ENCODE measurements around the gene CDH19. TPM values are rescaled to one million over a fixed set of nuclear protein-coding genes. Genes with fewer than 3 reads are reported as not detected.

The CDH19 gene, protein sequence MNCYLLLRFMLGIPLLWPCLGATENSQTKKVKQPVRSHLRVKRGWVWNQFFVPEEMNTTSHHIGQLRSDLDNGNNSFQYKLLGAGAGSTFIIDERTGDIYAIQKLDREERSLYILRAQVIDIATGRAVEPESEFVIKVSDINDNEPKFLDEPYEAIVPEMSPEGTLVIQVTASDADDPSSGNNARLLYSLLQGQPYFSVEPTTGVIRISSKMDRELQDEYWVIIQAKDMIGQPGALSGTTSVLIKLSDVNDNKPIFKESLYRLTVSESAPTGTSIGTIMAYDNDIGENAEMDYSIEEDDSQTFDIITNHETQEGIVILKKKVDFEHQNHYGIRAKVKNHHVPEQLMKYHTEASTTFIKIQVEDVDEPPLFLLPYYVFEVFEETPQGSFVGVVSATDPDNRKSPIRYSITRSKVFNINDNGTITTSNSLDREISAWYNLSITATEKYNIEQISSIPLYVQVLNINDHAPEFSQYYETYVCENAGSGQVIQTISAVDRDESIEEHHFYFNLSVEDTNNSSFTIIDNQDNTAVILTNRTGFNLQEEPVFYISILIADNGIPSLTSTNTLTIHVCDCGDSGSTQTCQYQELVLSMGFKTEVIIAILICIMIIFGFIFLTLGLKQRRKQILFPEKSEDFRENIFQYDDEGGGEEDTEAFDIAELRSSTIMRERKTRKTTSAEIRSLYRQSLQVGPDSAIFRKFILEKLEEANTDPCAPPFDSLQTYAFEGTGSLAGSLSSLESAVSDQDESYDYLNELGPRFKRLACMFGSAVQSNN
- total RNA-seq = not detected in 2 replicates

- DNase-seq = no peak
- Mint-ChIP-seq H3K9me3 (peaks cover 2% of the 10 kb centered on the region), H3K4me3 (no peak within 1 kb of the TSS), H3K27ac (no peak within 1 kb of the TSS), H3K4me1 (no peaks in the 10 kb centered on the region), H3K36me3 (ENCODE audit: low read depth) (no peaks in the 10 kb centered on the region), H3K27me3 (no peaks in the 10 kb centered on the region)
- ATAC-seq (ENCODE audit: low read depth) = no peak
- POLR2A ChIA-PET = no interaction called here
- CTCF ChIA-PET = no interaction called here
- TF ChIP-seq, protein P1, sequence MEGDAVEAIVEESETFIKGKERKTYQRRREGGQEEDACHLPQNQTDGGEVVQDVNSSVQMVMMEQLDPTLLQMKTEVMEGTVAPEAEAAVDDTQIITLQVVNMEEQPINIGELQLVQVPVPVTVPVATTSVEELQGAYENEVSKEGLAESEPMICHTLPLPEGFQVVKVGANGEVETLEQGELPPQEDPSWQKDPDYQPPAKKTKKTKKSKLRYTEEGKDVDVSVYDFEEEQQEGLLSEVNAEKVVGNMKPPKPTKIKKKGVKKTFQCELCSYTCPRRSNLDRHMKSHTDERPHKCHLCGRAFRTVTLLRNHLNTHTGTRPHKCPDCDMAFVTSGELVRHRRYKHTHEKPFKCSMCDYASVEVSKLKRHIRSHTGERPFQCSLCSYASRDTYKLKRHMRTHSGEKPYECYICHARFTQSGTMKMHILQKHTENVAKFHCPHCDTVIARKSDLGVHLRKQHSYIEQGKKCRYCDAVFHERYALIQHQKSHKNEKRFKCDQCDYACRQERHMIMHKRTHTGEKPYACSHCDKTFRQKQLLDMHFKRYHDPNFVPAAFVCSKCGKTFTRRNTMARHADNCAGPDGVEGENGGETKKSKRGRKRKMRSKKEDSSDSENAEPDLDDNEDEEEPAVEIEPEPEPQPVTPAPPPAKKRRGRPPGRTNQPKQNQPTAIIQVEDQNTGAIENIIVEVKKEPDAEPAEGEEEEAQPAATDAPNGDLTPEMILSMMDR (IDR thresholded peaks at IDR 0.05) = no peak
- intact Hi-C loops (cut with micrococcal nuclease) = no loop called here
Observed at GRCh38 chr18:66603941-66604627, at the start of gene CDH19. TSS of gene CDH19 (minus strand) at chr18:66604090. CDS start at chr18:66572204, 31,886 bp downstream.

DNA sequence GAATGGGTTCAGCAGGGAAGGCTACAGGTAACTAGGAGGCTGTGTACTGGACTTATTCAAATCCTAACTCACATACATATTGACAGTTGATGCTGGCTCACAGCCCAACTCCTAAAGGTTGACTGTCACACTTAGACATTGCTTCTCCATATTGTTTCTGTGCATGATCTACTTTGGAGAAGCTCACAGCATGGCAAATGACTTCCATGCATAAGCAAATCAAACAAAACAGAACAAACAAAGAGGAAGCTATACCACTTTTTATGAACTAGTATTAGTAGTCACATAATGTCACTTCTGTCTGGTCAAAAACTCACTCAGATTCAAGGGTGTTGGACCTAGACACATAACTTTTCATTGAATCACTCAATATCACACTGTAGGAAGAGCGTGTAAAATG, 43.8 kb upstream of the CDH19 start:
- Mint-ChIP-seq H3K9me3 (no peaks in the 10 kb centered on the region), H3K36me3 (ENCODE audit: low read depth) (no peaks in the 10 kb centered on the region), H3K4me1 (no peaks in the 10 kb centered on the region), H3K27ac (no peak overlapping the region), H3K27me3 (no peaks in the 10 kb centered on the region), H3K4me3 (no peak overlapping the region)
- no peak for ATAC-seq (ENCODE audit: low read depth)
- TF ChIP-seq, protein P1 (IDR thresholded peaks at IDR 0.05) = no peak
- intact Hi-C loops (cut with micrococcal nuclease) = no loop called here
- no peak for DNase-seq
- ChIA-PET CTCF (no interaction called here), POLR2A (no interaction called here)

DNA sequence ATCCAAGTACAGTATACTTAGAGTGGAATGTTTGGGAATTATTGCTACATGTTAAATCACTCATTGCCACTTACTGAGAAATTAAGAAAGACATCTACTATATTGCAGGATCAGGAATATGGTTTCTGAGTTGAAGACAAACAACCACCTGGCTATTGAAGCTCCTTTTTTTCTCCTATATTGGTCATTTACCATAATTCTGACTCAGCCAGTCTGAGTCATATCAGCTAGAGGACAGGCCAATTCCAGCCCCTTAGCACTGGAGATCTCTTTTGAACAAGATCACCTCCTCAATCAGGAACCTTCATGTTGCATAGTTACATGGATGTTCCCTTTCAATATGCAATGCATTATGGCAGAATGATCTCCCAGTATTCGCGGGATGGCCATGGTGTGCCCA, 42.7 kb upstream of the CDH19 start:
- H3K27me3 Mint-ChIP-seq = no peaks in the 10 kb centered on the region
- no peaks in the 10 kb centered on the region for H3K36me3 Mint-ChIP-seq (ENCODE audit: low read depth)
- ATAC-seq (ENCODE audit: low read depth) = no peak
- POLR2A ChIA-PET = no interaction called here
- no peaks in the 10 kb centered on the region for H3K4me1 Mint-ChIP-seq
- H3K9me3 Mint-ChIP-seq = no peaks in the 10 kb centered on the region
- no peak for DNase-seq
- H3K4me3 Mint-ChIP-seq = no peak overlapping the region
- TF ChIP-seq, protein P1 (IDR thresholded peaks at IDR 0.05) = no peak
- H3K27ac Mint-ChIP-seq = no peak overlapping the region
- CTCF ChIA-PET = no interaction called here
- intact Hi-C loops (cut with micrococcal nuclease) = no loop called here

- Mint-ChIP-seq H3K4me1 (no peaks in the 10 kb centered on the region), H3K9me3 (peaks cover 1% of the 10 kb centered on the region), H3K4me3 (no peak overlapping the region), H3K27me3 (no peaks in the 10 kb centered on the region), H3K36me3 (ENCODE audit: low read depth) (no peaks in the 10 kb centered on the region), H3K27ac (no peak overlapping the region)
- ChIA-PET CTCF (no interaction called here), POLR2A (no interaction called here)
- TF ChIP-seq, protein P1 (IDR thresholded peaks at IDR 0.05) = no peak
- DNase-seq = no peak
- no peak for ATAC-seq (ENCODE audit: low read depth)
- intact Hi-C loops (cut with micrococcal nuclease) = no loop called here
Observed at GRCh38 chr18:66645983-66646382, 42.1 kb upstream of the CDH19 start.

GRCh38 chr18:66641056-66641455, 37.2 kb upstream of the CDH19 start:
- POLR2A ChIA-PET = no interaction called here

More at GRCh38 chr18:66641056-66641455, 37.2 kb upstream of the CDH19 start:
- peaks cover 6% of the 10 kb centered on the region for H3K9me3 Mint-ChIP-seq
- no peaks in the 10 kb centered on the region for H3K27me3 Mint-ChIP-seq
- CTCF ChIA-PET = no interaction called here
- no peak overlapping the region for H3K27ac Mint-ChIP-seq
- no peaks in the 10 kb centered on the region for H3K36me3 Mint-ChIP-seq (ENCODE audit: low read depth)
- TF ChIP-seq, protein P1 (IDR thresholded peaks at IDR 0.05) = no peak
- H3K4me1 Mint-ChIP-seq = no peaks in the 10 kb centered on the region
- intact Hi-C loops (cut with micrococcal nuclease) = no loop called here
- ATAC-seq (ENCODE audit: low read depth) = no peak
- H3K4me3 Mint-ChIP-seq = no peak overlapping the region
- DNase-seq = no peak
